Calu3 (cell line): ENCODE measurements around the gene PDLIM1. TPM values are rescaled to one million over a fixed set of nuclear protein-coding genes. Genes with fewer than 3 reads are reported as not detected.

ENCODE experiments used
- BruUV-seq: library from RNA; stranded (reverse); fragments of 400-500 nt; replicated peaks from 2 replicates; lab custom pipeline; 2021; lab: Mats Ljungman, UMichigan
- CTCF ChIA-PET: fragments of 300-600 bp; sonication (Branson Sonifier 250); formaldehyde crosslinking; loops from one replicate; lab custom pipeline; 2022; ENCODE audit warnings: antibody characterized with exemption; lab: Charles Lee
- DNase-seq: peaks from one replicate; pipeline ENCODE4 v3.0.0; 2022
- H3K27ac Mint-ChIP-seq: one replicate; pipeline ENCODE4 v1.8.0; 2022; ENCODE audit warnings: mixed read lengths; ENCODE audit not compliant: unreplicated experiment
- H3K27me3 Mint-ChIP-seq: one replicate; pipeline ENCODE4 v1.8.0; 2022; ENCODE audit warnings: mixed read lengths; ENCODE audit not compliant: unreplicated experiment
- H3K36me3 Mint-ChIP-seq: one replicate; pipeline ENCODE4 v1.8.0; 2022; ENCODE audit warnings: mild to moderate bottlenecking, moderate library complexity, mixed read lengths; ENCODE audit not compliant: insufficient read depth, unreplicated experiment
- H3K4me1 Mint-ChIP-seq: one replicate; pipeline ENCODE4 v1.8.0; 2022; ENCODE audit warnings: mild to moderate bottlenecking, low read depth, mixed read lengths; ENCODE audit not compliant: unreplicated experiment
- H3K4me3 Mint-ChIP-seq: one replicate; pipeline ENCODE4 v1.8.0; 2022; ENCODE audit warnings: mild to moderate bottlenecking, low read depth, moderate library complexity, mixed read lengths; ENCODE audit not compliant: unreplicated experiment
- H3K9me3 Mint-ChIP-seq: one replicate; pipeline ENCODE4 v1.8.0; 2022; ENCODE audit warnings: low read depth, mixed read lengths; ENCODE audit not compliant: unreplicated experiment
- CTCF ChIP-seq: fragments of 200-600 bp; IDR thresholded peaks from one replicate; pipeline ENCODE4 v1.8.0; 2022; ENCODE audit warnings: antibody characterized with exemption; ENCODE audit not compliant: unreplicated experiment
- intact Hi-C: fragments of 100-400 bp; cut with micrococcal nuclease; formaldehyde crosslinking; loops from one replicate; pipeline ENCODE4 v1.10.0; 2022; ENCODE audit not compliant: unreplicated experiment
- total RNA-seq: library from RNA; stranded (reverse); gene quantifications from 2 replicates; pipeline ENCODE4 v1.2.3, GENCODE V29; 2022

Gene PDLIM1
- total RNA-seq, 1 experiment from 2014 or later, result 49.7 TPM

GRCh38 chr10:95260397-95260881 is 30.4 kb downstream of the PDLIM1 start:
- H3K36me3 Mint-ChIP-seq, result peaks cover 5% of the 10 kb centered on the region
- CTCF ChIA-PET, result interaction anchor here (1.0 kb wide), 1 partner anchor 26 kb away, joined by 3 read pairs; no protein-coding TSS in a partner anchor
- intact Hi-C loops, result no loop called here

GRCh38 chr10:95257849-95258248 is 33.0 kb downstream of the PDLIM1 start:
- no peak for TF ChIP-seq CTCF
- Mint-ChIP-seq H3K27ac (no peak overlapping the region), H3K4me1 (peaks cover 13% of the 10 kb centered on the region), H3K27me3 (no peaks in the 10 kb centered on the region), H3K9me3 (no peaks in the 10 kb centered on the region), H3K36me3 (peaks cover 5% of the 10 kb centered on the region), H3K4me3 (no peak overlapping the region)
- intact Hi-C loops, result no loop called here
- CTCF ChIA-PET, result no interaction called here
- DNase-seq, result no peak
- BruUV-seq, result no TSS peak

More at GRCh38 chr10:95260397-95260881, 30.4 kb downstream of the PDLIM1 start:
- Mint-ChIP-seq H3K4me1 (peaks cover 36% of the 10 kb centered on the region), H3K27ac (peak overlapping the region; percentile 33), H3K27me3 (no peaks in the 10 kb centered on the region), H3K4me3 (no peak overlapping the region), H3K9me3 (no peaks in the 10 kb centered on the region)
- no peak for TF ChIP-seq CTCF
- peak; percentile 28 for DNase-seq
- BruUV-seq, result no TSS peak

GRCh38 chr10:95256268-95256667 is 34.5 kb downstream of the PDLIM1 start:
- Mint-ChIP-seq H3K27ac (no peak overlapping the region), H3K9me3 (no peaks in the 10 kb centered on the region), H3K4me3 (no peak overlapping the region), H3K36me3 (peaks cover 5% of the 10 kb centered on the region), H3K4me1 (peaks cover 11% of the 10 kb centered on the region), H3K27me3 (no peaks in the 10 kb centered on the region)
- no peak for TF ChIP-seq CTCF
- DNase-seq, result no peak
- intact Hi-C loops, result no loop called here
- CTCF ChIA-PET, result no interaction called here
- no TSS peak for BruUV-seq

GRCh38 chr10:95254629-95255028 is 36.2 kb downstream of the PDLIM1 start:
- Mint-ChIP-seq H3K27me3 (no peaks in the 10 kb centered on the region), H3K4me3 (no peak overlapping the region), H3K4me1 (peaks cover 3% of the 10 kb centered on the region), H3K9me3 (no peaks in the 10 kb centered on the region), H3K27ac (no peak overlapping the region), H3K36me3 (peaks cover 5% of the 10 kb centered on the region)
- intact Hi-C loops, result no loop called here
- no peak for DNase-seq
- CTCF ChIA-PET, result no interaction called here
- no peak for TF ChIP-seq CTCF
- BruUV-seq, result no TSS peak
